Fibroblast of lung (primary cell): ENCODE results near the gene NUDC. TPM values are rescaled to one million over a fixed set of nuclear protein-coding genes. Genes with fewer than 3 reads are reported as not detected.
A peak's percentile ranks its signal among the peaks of the same experiment; 100 is the strongest.

ENCODE experiments used
- DNase-seq, 2 donors: peaks; one replicate each; pipeline versions ENCODE4 v3.0.0 to v3.0.0-alpha.2; 2010; ENCODE audit warnings: low read depth in 2 of 2
- H2AFZ ChIP-seq: 2 replicates; pipeline ENCODE4 v1.5.1; 2012; ENCODE audit warnings: low read length, control low read depth, inconsistent platforms
- H3K27ac ChIP-seq: 2 replicates; pipeline ENCODE4 v1.5.1; 2011; ENCODE audit warnings: low read length, control low read depth; ENCODE audit not compliant: insufficient read depth
- H3K27me3 ChIP-seq: 2 replicates; pipeline ENCODE4 v1.5.1; 2011; ENCODE audit warnings: mild to moderate bottlenecking, low read length; ENCODE audit not compliant: control insufficient read depth, insufficient read depth
- H3K36me3 ChIP-seq: 2 replicates; pipeline ENCODE4 v1.5.1; 2011; ENCODE audit warnings: low read length; ENCODE audit not compliant: control insufficient read depth, insufficient read depth
- H3K4me1 ChIP-seq: 2 replicates; pipeline ENCODE4 v1.5.1; 2011; ENCODE audit warnings: low read length; ENCODE audit not compliant: control insufficient read depth, insufficient read depth; ENCODE audit errors: extremely low read depth
- H3K4me2 ChIP-seq: 2 replicates; pipeline ENCODE4 v1.5.1; 2011; ENCODE audit warnings: low read length, control low read depth; ENCODE audit not compliant: insufficient read depth; ENCODE audit errors: extremely low read depth
- H3K4me3 ChIP-seq, 4 experiments: fragments of 200-600 bp in 1 of 4; sonication (generic) in 1 of 4; replicated peaks in 1 of 4; 2 replicates each; pipeline ENCODE4 v1.5.1; 2011 to 2016; ENCODE audit warnings: low read length in 4 of 4, low read depth in 3 of 4, mild to moderate bottlenecking in 3 of 4, control low read depth in 2 of 4, inconsistent platforms in 1 of 4, mixed read lengths in 1 of 4; ENCODE audit not compliant: insufficient read depth in 1 of 4; ENCODE audit errors: control extremely low read depth in 1 of 4
- H3K79me2 ChIP-seq: 2 replicates; pipeline ENCODE4 v1.5.1; 2012; ENCODE audit warnings: mild to moderate bottlenecking, low read length, inconsistent platforms; ENCODE audit not compliant: control insufficient read depth, insufficient read depth
- H3K9ac ChIP-seq: 2 replicates; pipeline ENCODE4 v1.5.1; 2011; ENCODE audit warnings: mild to moderate bottlenecking, low read length, control low read depth; ENCODE audit not compliant: insufficient read depth
- H3K9me3 ChIP-seq: 2 replicates; pipeline ENCODE4 v1.5.1; 2012; ENCODE audit warnings: low read depth, low read length; ENCODE audit not compliant: control insufficient read depth, insufficient read depth
- H4K20me1 ChIP-seq: 2 replicates; pipeline ENCODE4 v1.5.1; 2011; ENCODE audit warnings: low read length; ENCODE audit not compliant: control insufficient read depth, insufficient read depth; ENCODE audit errors: extremely low read depth
- CTCF ChIP-seq, 2 donors: IDR thresholded peaks in 1 of 2; conservative IDR thresholded peaks in 1 of 2; 1 replicate in 1 of 2; 2 replicates in 1 of 2; pipeline ENCODE4 v1.5.1; 2011 to 2012; ENCODE audit warnings: low read length in 2 of 2, control low read depth in 1 of 2, inconsistent platforms in 1 of 2, low read depth in 1 of 2, mild to moderate bottlenecking in 1 of 2
- EZH2 ChIP-seq: IDR thresholded peaks from 2 replicates; pipeline ENCODE4 v1.5.1; 2012; ENCODE audit warnings: low read length, control low read depth, mild to moderate bottlenecking; ENCODE audit errors: missing control alignments
- polyA plus RNA-seq, 2 donors: library from polyadenylated mRNA; depleted of rRNA in 1 of 2; stranded (reverse) in 1 of 2; unstranded in 1 of 2; fragments of >200 nt; gene quantifications; 2 replicates each; pipeline ENCODE4 v1.2.1, GENCODE V29; 2011 to 2012; ENCODE audit warnings: missing spikeins in 1 of 2
- total RNA-seq: library from RNA; depleted of rRNA; stranded (reverse); fragments of >200 nt; gene quantifications from 2 replicates; pipeline ENCODE4 v1.2.1, GENCODE V29; 2014

The NUDC gene
- total and polyA plus RNA-seq, 2 donors (not counting 1 experiment from before 2014, with no cell fraction given), result 21.5 to 41.5 TPM

DNA sequence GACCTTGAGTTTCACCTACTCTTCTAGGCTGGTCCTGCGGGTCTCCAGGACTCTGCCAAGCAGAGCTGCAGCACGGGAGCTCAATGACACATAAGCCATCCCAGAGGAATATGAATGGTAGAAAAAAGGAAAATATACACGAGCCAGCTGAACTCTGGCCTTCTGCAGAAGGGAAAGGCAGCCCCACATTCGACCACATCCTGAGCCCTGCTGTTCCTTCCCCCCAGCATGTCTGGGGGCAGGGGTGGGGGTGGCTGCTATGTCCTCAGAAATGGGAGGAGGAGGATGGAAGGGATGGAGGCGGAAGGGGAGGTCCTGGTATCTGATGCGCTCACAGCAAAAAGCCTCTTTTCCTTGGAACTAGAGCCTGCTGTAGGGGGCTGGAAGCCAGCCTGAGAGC, 50.8 kb downstream of the NUDC start:
- no peaks in the 10 kb centered on the region for H3K9me3 ChIP-seq
- no peak overlapping the region for H3K9ac ChIP-seq
- peak in 1 of 2 donors; percentile 51 for DNase-seq
- no peaks in the 10 kb centered on the region for H3K36me3 ChIP-seq
- H3K79me2 ChIP-seq, result no peaks in the 10 kb centered on the region
- no peak overlapping the region for H2AFZ ChIP-seq
- peaks cover 4% of the 10 kb centered on the region for H3K27me3 ChIP-seq
- no peak for TF ChIP-seq CTCF (conservative IDR thresholded peaks at IDR 0.05 in 1 of 2, IDR thresholded peaks at IDR 0.05 in 1 of 2; ENCODE audit: low read depth in 1 of 2, low read length in 2 of 2)
- TF ChIP-seq EZH2, result no peak
- no peak overlapping the region for H3K4me3 ChIP-seq
- H4K20me1 ChIP-seq, result no peaks in the 10 kb centered on the region
- no peak overlapping the region for H3K4me2 ChIP-seq
- H3K27ac ChIP-seq, result no peak overlapping the region
- no peaks in the 10 kb centered on the region for H3K4me1 ChIP-seq

- no peak for DNase-seq
- Histone ChIP-seq H3K4me1 (no peaks in the 10 kb centered on the region), H3K4me3 (no peak overlapping the region), H3K27me3 (peaks cover 4% of the 10 kb centered on the region), H3K27ac (no peak overlapping the region), H2AFZ (no peak overlapping the region), H3K36me3 (no peaks in the 10 kb centered on the region), H3K79me2 (no peaks in the 10 kb centered on the region), H3K4me2 (no peak overlapping the region), H4K20me1 (no peaks in the 10 kb centered on the region), H3K9me3 (no peaks in the 10 kb centered on the region), H3K9ac (no peak overlapping the region)
- TF ChIP-seq CTCF (conservative IDR thresholded peaks at IDR 0.05 in 1 of 2, IDR thresholded peaks at IDR 0.05 in 1 of 2; ENCODE audit: low read depth in 1 of 2, low read length in 2 of 2) (no peak), EZH2 (no peak)
Measured at GRCh38 chr1:26972821-26973220, 51.3 kb downstream of the NUDC start.

DNA sequence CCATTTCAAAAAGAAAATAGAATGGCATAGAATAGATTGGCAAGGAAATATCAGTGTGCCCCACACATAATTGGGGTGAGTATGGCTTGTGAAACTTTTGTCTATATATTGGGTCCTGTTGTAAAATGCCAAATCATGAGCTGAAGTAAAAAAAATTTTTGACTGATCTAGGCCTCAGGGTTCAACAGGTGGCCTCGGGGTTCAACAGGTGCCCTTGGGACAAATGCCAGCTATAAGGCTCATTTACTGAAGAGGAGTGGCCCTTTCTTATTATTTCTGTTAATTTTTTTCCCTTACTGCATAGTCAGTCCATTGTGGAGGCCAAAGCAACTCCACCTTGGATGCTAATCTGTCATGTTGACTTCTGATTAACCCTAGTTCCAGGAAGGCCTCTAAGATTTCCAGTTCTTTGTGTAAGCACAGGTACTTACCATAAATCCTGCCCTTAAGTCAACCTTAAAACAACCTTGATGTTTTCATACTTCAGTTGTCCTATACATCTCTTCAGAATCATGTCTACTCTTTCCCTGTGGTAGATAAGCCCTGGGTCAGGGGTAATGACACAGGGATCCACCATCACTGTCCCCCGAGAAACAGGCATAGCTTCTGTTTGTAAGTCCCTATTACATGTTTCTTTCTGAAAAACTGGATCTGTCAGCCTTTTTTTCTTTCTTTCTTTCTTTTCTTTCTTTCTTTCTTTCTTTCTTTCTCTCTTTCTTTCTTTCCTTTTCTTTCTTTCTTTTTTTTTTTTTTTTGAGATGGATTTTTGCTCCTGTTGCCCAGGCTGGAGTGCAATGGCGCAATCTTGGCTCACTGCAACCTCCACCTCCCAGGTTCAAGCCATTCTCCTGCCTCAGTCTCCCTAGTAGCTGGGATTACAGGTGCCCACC, 55.3 kb downstream of the NUDC start:
- Histone ChIP-seq H2AFZ (no peak overlapping the region), H3K9me3 (no peaks in the 10 kb centered on the region), H3K79me2 (no peaks in the 10 kb centered on the region), H4K20me1 (no peaks in the 10 kb centered on the region), H3K27ac (no peak overlapping the region), H3K4me1 (no peaks in the 10 kb centered on the region), H3K9ac (no peak overlapping the region), H3K4me3 (no peak overlapping the region), H3K4me2 (no peak overlapping the region), H3K27me3 (no peaks in the 10 kb centered on the region), H3K36me3 (no peaks in the 10 kb centered on the region)
- DNase-seq, result no peak
- TF ChIP-seq EZH2, result no peak
- TF ChIP-seq CTCF (conservative IDR thresholded peaks at IDR 0.05 in 1 of 2, IDR thresholded peaks at IDR 0.05 in 1 of 2; ENCODE audit: low read depth in 1 of 2, low read length in 2 of 2), result no peak
